Upper lobe of left lung (tissue), 4 donors: ENCODE data around the gene COG7.

ENCODE experiments used
- POLR2A ChIP-seq, 4 donors: fragments of 450-650 bp; IDR thresholded peaks; one replicate each; pipeline ENCODE4 v1.5.1; 2016 to 2017; ENCODE audit warnings: antibody characterized with exemption in 4 of 4, mild to moderate bottlenecking in 2 of 4
- POLR2AphosphoS5 ChIP-seq, 2 donors: sonication (generic); formaldehyde crosslinking; IDR thresholded peaks; one replicate each; pipeline ENCODE4 v1.5.1; 2017; ENCODE audit warnings: antibody characterized with exemption in 2 of 2
- TF ChIP-seq, protein P1 (sequence below), 6 experiments: fragments of 450-650 bp in 4 of 6; fragments of 200-600 bp in 2 of 6; sonication (generic) in 2 of 6; IDR thresholded peaks; one replicate each; pipeline ENCODE4 v1.5.1; 2016 to 2019; ENCODE audit warnings: antibody characterized with exemption in 6 of 6

GRCh38 chr16:23359092-23359760 is 93.8 kb downstream of the COG7 start:
- TF ChIP-seq, protein P1, sequence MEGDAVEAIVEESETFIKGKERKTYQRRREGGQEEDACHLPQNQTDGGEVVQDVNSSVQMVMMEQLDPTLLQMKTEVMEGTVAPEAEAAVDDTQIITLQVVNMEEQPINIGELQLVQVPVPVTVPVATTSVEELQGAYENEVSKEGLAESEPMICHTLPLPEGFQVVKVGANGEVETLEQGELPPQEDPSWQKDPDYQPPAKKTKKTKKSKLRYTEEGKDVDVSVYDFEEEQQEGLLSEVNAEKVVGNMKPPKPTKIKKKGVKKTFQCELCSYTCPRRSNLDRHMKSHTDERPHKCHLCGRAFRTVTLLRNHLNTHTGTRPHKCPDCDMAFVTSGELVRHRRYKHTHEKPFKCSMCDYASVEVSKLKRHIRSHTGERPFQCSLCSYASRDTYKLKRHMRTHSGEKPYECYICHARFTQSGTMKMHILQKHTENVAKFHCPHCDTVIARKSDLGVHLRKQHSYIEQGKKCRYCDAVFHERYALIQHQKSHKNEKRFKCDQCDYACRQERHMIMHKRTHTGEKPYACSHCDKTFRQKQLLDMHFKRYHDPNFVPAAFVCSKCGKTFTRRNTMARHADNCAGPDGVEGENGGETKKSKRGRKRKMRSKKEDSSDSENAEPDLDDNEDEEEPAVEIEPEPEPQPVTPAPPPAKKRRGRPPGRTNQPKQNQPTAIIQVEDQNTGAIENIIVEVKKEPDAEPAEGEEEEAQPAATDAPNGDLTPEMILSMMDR (IDR thresholded peaks at IDR 0.05): no peak
- TF ChIP-seq POLR2AphosphoS5 (IDR thresholded peaks at IDR 0.05) (no peak), POLR2A (IDR thresholded peaks at IDR 0.05) (no peak)
